ENCODE measurements around the gene TOX2.

Gene TOX2

DNA sequence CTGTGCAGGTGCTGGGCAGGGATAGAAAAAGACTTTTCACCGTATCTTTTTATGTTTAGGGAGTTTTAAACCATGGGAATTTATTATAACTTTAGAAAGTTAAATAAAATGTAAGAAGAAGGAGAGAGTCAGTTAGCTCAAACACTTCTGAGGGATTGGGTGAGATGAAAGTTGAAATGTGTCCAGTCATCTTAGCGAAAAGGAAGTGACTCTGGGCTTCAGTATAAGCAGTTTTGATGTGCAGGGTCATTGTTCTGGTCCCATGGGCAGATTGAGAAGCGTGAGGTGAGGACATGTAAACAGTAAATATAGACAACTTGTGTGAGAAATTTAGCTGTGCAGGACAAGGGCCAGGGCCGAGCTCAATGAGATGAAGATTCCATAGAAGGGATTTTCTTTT is 66.9 kb downstream of the TOX2 start:
- no peak for DNase-seq

- DNase-seq, result no peak
Measured at GRCh38 chr20:43982016-43982415, 67.4 kb downstream of the TOX2 start.

GRCh38 chr20:43982886-43983285 is 68.2 kb downstream of the TOX2 start:
- no peak for DNase-seq

DNA sequence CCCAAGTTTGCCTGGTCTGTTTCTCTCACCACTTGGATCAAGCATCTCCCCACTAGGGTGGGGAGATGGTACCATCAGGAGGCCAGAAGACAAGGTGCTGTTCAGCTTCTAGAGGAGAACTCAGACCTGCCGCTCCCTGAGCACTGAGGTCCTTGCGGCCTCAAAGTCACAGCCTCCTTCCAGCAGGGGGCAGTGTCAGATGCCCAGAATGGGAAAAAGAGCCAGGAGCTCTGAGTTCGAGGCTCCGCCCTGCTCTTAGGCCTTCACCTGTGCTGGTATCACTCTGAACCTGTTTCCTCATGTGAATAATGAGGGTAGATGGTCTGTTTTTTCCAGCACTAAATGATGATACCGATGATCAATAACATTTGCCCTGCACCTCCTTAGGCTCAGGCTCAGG is 68.7 kb downstream of the TOX2 start:
- no peak for DNase-seq

DNA sequence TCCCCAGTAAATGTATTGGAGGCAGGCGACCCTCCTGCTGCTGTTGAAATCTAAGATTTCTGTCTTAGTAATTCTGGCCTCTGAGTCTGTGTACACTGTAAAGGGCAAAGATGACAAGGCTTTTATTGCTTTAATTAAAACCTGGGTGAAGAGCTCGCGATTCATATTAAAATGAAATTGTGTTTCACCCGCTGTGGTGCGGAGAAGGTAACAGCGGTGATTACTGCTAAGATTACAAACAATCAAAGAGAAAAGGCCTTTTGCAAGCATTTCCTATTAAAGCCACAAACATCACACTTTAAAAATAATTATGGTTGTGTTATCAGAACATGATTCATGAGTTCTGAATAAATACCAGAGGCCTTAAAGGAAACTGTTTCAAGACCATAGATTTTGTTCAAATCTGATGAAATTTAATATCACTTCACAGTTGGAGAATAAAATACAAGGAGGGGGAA is 69.3 kb downstream of the TOX2 start:
- peak; percentile 46 for DNase-seq

GRCh38 chr20:43984587-43984986 is 69.9 kb downstream of the TOX2 start:
- no peak for DNase-seq

- no peak for DNase-seq
Measured at GRCh38 chr20:43985121-43985520, 70.5 kb downstream of the TOX2 start.

DNA sequence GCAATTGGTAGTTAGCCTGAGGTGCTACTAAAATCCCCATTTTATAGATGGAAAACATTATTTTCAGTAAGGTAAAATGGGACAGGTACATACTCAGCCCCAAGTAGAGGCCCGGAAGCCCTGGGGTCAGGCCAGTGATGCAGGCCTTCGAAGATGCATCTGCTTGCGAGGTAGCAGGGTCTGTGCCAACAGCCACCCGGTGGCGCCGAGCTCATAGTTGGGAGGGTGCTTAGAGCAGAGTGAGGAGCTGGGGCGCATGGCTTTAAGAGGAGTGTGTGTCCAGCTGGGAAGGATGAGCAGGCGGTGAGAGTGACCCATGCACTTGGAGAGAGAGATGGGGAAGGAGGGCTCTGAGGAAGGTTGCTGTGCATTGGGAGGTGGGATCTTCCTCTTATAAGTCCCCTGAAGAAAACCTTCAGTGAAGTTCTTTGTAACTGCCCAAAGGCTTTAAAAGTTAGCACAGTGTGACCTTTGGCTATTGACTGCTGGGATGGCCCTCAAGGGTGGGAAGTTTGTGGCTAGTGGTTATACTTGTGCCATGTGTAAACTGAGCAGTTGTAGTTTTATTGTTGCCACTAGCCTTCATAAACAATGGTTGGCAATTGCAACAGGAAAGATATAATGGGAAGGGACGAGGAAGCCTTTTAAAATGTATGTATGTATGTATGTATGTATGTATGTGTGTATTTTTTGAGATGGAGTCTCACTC is 71.1 kb downstream of the TOX2 start:
- no peak for DNase-seq

DNA sequence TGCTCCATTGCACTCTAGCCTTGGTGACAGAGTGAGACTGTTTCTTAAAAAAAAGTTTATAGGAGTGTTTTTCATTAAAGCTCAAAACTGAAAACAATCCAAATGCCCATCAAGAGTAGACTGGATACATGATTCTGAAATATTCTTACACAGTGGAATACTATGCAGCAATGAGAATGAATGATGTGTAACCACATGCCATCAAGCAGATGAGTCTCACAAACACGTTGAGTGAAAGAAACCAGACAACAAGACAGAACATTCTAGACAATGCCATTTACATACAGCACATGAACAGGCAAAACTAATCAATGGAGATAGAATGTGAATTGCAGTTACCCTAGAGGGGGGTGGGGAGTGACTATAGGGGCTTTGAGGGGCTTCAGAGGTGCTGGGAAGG is 72.4 kb downstream of the TOX2 start:
- no peak for DNase-seq

GRCh38 chr20:43987531-43987930 is 72.9 kb downstream of the TOX2 start:
- peak; percentile 32 for DNase-seq

DNA sequence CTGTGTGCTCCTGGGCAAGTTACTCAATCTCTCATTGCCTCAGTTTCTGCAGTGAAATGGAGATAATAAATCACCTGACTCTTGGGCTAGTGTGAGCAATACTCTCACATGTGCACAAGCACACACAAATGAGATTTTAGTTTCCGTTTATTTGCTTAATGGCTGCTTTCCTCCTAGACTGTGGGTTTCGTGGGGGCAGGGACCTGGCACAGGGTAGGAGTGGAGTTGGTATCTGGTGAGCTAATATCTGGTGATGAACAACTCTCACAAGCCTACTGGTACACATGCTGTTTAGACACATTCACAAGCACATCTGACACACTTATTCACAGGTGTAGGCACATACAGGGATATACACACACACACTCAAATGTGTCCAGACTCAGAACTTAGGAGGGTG is 73.8 kb downstream of the TOX2 start:
- DNase-seq, result no peak

DNA sequence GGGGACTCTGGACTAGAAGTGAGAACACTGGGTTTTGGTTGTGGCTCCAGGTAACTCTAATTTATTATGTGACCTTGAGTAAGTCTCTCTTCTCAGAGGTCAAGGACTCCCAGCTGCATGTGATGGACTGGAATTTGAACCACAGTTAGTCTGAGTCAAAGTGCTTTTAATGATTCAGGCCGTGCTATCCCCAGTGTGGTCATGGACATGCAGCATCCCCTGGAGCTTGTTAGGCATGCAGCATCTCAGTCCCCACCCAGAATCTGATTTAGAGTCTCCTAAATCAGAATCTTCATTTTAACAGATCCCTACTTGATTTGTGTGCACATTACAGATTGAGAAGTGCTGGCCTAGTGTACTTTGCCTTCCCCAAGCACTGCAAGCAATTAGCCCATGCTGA is 74.2 kb downstream of the TOX2 start:
- no peak for DNase-seq

- DNase-seq, result no peak
Measured at GRCh38 chr20:43991261-43991660, 76.6 kb downstream of the TOX2 start.

GRCh38 chr20:43991982-43992381 is 77.3 kb downstream of the TOX2 start:
- no peak for DNase-seq

- DNase-seq, result no peak
Measured at GRCh38 chr20:43992885-43993284, 78.2 kb downstream of the TOX2 start.

DNA sequence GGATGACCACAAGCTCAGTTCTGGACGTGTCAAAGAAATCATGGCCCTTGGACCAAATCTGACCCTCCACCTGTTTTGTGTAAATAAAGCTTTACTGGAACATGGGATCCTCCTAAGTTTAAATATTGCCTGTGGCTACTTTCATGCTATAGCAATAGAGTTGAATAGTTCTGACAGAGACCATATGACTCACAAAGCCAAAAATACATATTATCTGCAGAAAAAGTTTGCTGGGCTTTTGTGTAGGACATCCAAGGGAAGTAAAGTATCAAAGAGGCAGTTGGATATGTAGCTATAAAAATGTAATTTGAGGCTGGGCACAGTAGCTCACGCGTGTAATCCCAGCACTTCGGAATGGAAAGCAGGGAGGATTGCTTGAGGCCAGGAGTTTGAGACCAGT is 78.9 kb downstream of the TOX2 start:
- DNase-seq, result no peak

- DNase-seq, result no peak
Measured at GRCh38 chr20:43994486-43995100, 79.9 kb downstream of the TOX2 start.

GRCh38 chr20:43995645-43996044 is 81.0 kb downstream of the TOX2 start:
- no peak for DNase-seq

DNA sequence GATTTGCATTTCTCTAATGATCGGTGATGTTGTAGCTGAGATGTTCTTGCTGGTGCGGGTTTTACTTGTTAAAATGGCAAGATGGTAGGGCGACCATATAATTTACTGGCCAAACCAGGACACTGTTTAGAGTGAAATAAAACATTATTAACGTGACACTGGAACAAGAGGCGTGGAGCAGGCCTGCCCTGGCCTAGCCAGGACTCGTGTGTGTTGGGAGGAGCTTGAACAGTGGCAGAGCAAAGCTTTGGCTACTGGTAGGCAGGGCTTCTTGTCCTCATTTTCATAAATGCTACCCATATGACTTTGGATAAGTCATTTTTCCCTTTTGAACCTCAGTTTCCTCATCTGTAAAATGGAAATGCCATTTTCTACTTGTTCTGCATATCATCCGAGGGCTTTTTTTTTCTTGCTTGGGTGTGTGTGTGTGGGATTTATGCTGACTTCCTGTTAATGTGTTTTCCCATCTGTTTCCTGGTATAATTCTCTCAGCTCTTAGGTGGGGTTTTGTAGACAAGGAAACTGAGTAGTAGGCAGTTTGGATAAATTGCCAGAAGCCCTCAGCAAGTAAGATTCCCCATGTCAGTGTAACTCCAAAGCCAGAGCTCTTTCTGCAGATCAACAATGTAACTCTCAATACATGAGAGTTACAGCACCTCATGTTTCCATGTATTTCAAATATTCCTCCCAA is 81.7 kb downstream of the TOX2 start:
- DNase-seq, result no peak

- no peak for DNase-seq
Measured at GRCh38 chr20:43999848-44000247, 85.2 kb downstream of the TOX2 start.

- no peak for DNase-seq
Measured at GRCh38 chr20:44001667-44002596, 87.3 kb downstream of the TOX2 start.

DNA sequence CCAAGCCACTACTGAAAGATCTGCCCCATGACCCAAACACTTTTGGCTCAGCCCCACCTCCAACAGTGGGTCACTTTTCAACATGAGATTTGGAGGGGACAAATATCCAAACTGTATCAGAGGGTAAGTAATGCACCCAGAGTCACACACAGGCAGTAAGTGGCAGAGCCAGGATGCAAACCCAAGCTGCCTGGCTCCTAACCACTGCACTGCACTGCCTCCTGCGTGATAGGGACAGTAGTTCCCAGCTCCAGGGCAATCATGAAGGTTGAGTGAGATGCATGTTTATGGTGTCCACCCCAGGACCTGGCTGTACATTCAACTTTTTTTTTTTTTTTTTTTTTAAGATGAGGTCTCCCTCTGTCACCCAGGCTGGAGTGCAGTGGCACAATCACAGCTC is 88.2 kb downstream of the TOX2 start:
- DNase-seq, result no peak

DNA sequence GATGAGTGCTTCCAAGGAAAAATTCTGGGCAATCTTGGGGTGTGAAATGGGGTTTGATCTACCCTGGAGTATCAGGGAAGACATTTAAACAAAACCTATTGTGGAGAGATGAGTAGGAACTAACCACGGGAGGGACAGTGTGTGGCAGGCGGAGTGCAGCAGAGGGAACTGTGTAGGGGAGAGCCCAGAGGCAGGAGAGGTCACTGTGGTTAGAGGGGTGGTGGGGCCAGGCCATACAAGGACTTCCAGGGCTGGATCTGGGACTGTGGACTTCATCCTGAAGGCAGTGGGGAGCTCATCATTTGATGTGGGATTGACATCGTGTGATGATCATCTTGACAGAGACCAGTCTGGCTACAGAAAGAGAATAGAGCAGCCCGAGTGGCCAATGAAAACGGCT is 89.0 kb downstream of the TOX2 start:
- no peak for DNase-seq
